A549 (cell line): Measurements from ENCODE around the gene GGN.

Experiments used
- BHLHE40 ChIP-seq: IDR thresholded peaks from 2 replicates; pipeline ENCODE4 v1.6.1; 2012; ENCODE audit warnings: low read depth, low read length, inconsistent platforms
- CTCF ChIP-seq: fragments of >200 bp; sonication (Bioruptor Twin); formaldehyde crosslinking; IDR thresholded peaks from 3 replicates; pipeline ENCODE4 v1.5.1; 2016
- ELK1 ChIP-seq: fragments of 150-350 bp; IDR thresholded peaks from 2 replicates; pipeline ENCODE4 v1.6.1; 2014; ENCODE audit warnings: low read depth, mild to moderate bottlenecking, low read length
- EP300 ChIP-seq, 2 experiments: fragments of >200 bp; sonication (Bioruptor Twin); formaldehyde crosslinking; IDR thresholded peaks; 2 replicates in 1 of 2; 3 replicates in 1 of 2; pipeline ENCODE4 v1.6.1; 2016 to 2017
- HOXB13 ChIP-seq: fragments of 250-450 bp; sonication (Bioruptor Pico); IDR thresholded peaks from 2 replicates; pipeline ENCODE4 v1.5.0; 2020; ENCODE audit warnings: low read depth, mild to moderate bottlenecking, moderate library complexity
- JUN ChIP-seq, 2 experiments: fragments of >200 bp; sonication (Bioruptor Twin); formaldehyde crosslinking; IDR thresholded peaks; 2 replicates in 1 of 2; 3 replicates in 1 of 2; pipeline ENCODE4 v1.6.1; 2016 to 2017
- RAD21 ChIP-seq, 2 experiments: fragments of >200 bp in 1 of 2; sonication (Bioruptor Twin) in 1 of 2; formaldehyde crosslinking in 1 of 2; IDR thresholded peaks in 1 of 2; conservative IDR thresholded peaks in 1 of 2; 2 replicates in 1 of 2; 3 replicates in 1 of 2; pipeline ENCODE4 v1.6.1; 2012 to 2018; ENCODE audit warnings: inconsistent platforms in 1 of 2
- RARB ChIP-seq: fragments of 250-450 bp; sonication (Bioruptor Pico); IDR thresholded peaks from 2 replicates; pipeline ENCODE4 v1.8.0; 2021; ENCODE audit warnings: mild to moderate bottlenecking, moderate library complexity

DNA sequence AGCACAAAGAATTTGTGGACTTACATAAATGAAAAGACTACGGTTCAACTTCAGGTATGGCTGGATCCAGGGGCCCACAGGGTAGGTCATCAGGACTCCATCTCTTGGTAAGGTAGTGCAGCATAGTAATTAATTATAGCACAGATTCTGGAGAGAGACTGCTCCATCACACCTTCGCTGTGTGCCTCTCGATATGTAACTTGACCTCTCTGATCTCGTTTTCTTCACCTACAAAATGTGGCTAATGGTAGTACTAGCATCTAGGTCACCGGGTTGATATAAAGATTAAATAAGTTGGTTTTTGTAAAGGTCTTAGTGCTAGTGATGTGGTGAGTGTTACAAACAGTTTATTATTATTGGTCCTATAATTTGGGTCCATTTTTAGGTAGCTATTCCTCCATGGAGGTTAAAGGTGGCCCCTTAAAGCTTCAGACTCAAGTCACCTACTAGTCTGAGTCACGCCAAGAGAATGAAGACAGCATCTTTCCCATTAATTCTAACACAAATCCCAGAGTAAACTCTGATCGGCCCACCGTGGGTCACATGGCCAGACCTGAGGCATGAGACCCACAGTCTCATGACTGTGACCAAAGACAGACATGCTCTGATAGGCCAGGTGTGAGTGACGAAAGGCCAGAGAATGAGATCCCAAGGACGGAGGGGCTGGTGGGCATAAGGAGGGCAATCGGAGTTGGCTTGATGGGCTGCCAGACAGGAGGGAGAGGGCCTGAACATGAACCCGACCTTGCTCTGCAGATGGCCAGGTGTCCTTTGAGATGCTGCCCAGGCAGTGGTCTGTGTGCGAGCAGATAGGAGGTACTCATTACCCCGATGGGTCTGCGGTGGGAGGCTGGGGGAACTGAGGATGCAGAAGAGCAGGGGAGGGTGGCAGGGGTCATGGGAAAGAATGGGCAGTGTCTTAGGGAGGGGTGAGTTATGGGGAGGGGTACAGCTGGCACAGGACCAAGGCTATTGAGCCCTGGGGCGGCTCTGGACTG lies 31.8 kb downstream of the GGN start:
- TF ChIP-seq CTCF (no peak), BHLHE40 (no peak), ELK1 (no peak), RARB (CRISPR knock-in tag) (no peak), EP300 (IDR thresholded peaks at IDR 0.05) (no peak), RAD21 (conservative IDR thresholded peaks at IDR 0.05 in 1 of 2, IDR thresholded peaks at IDR 0.05 in 1 of 2) (no peak), HOXB13 (no peak), JUN (IDR thresholded peaks at IDR 0.05) (no peak)
